Vagina (tissue), 2 donors: Measurements from ENCODE around the gene MTRF1. TPM values are rescaled to one million over a fixed set of nuclear protein-coding genes. Genes with fewer than 3 reads are reported as not detected.

Experiments
- DNase-seq, 2 donors: peaks; one replicate each; pipeline ENCODE4 v3.0.0-alpha.2; 2017; ENCODE audit errors: extremely low spot score in 2 of 2
- H3K27ac ChIP-seq: fragments of 200-600 bp; sonication (generic); one replicate; pipeline ENCODE4 v1.5.1; 2019
- H3K27me3 ChIP-seq: fragments of 200-600 bp; sonication (generic); one replicate; pipeline ENCODE4 v1.5.1; 2019
- H3K36me3 ChIP-seq, 2 donors: fragments of 200-600 bp; sonication (generic); one replicate each; pipeline ENCODE4 v1.5.1; 2017 to 2019
- H3K4me1 ChIP-seq: fragments of 200-600 bp; sonication (generic); one replicate; pipeline ENCODE4 v1.5.1; 2019
- H3K4me3 ChIP-seq, 2 donors: fragments of 200-600 bp; sonication (generic); 1 replicate in 1 of 2; 2 replicates in 1 of 2; pipeline ENCODE4 v1.5.1; 2016 to 2019
- H3K9me3 ChIP-seq: fragments of 200-600 bp; sonication (generic); one replicate; pipeline ENCODE4 v1.5.1; 2019
- CTCF ChIP-seq, 3 experiments: fragments of 450-650 bp in 2 of 3; fragments of 200-600 bp in 1 of 3; sonication (generic) in 1 of 3; IDR thresholded peaks; one replicate each; pipeline ENCODE4 v1.5.1; 2017 to 2019; ENCODE audit warnings: antibody characterized with exemption in 3 of 3, mild to moderate bottlenecking in 2 of 3, moderate library complexity in 2 of 3
- POLR2A ChIP-seq, 2 donors: fragments of 450-650 bp; IDR thresholded peaks; one replicate each; pipeline ENCODE4 v1.6.1; 2017; ENCODE audit warnings: antibody characterized with exemption in 2 of 2, mild to moderate bottlenecking in 2 of 2, moderate library complexity in 2 of 2
- POLR2AphosphoS5 ChIP-seq, 2 donors: sonication (generic); formaldehyde crosslinking; IDR thresholded peaks; one replicate each; pipeline ENCODE4 v1.9.0; 2017; ENCODE audit warnings: antibody characterized with exemption in 2 of 2, mild to moderate bottlenecking in 2 of 2, low read depth in 1 of 2; ENCODE audit not compliant: insufficient read depth in 1 of 2
- intact Hi-C: fragments of 100-400 bp; cut with DNase I; formaldehyde crosslinking; loops from one replicate; pipeline ENCODE4 v1.15.1; 2023
- total RNA-seq: library from RNA; depleted of rRNA; stranded (reverse); fragments of >200 nt; gene quantifications from one replicate; pipeline ENCODE4 v1.2.3, GENCODE V29; 2016

Gene MTRF1
- total RNA-seq, 1 donor from 2014 or later: 17.2 TPM

- Histone ChIP-seq H3K4me3 (no peak overlapping the region), H3K9me3 (peaks cover 5% of the 10 kb centered on the region), H3K27me3 (no peaks in the 10 kb centered on the region), H3K4me1 (no peaks in the 10 kb centered on the region), H3K36me3 (no peaks in the 10 kb centered on the region), H3K27ac (no peak overlapping the region)
- TF ChIP-seq CTCF (IDR thresholded peaks at IDR 0.05): no peak
- TF ChIP-seq POLR2A (IDR thresholded peaks at IDR 0.05): no peak
- TF ChIP-seq POLR2AphosphoS5 (IDR thresholded peaks at IDR 0.05; ENCODE audit: insufficient read depth in 1 of 2, low read depth in 1 of 2): no peak
- intact Hi-C loops: no loop called here
- DNase-seq: no peak
Observed at GRCh38 chr13:41206467-41206866, 56.9 kb downstream of the MTRF1 start.

- H3K27me3 ChIP-seq: no peaks in the 10 kb centered on the region
- intact Hi-C loops: no loop called here
- TF ChIP-seq POLR2AphosphoS5 (IDR thresholded peaks at IDR 0.05; ENCODE audit: insufficient read depth in 1 of 2, low read depth in 1 of 2) (no peak), POLR2A (IDR thresholded peaks at IDR 0.05) (no peak), CTCF (IDR thresholded peaks at IDR 0.05) (no peak)
- H3K4me1 ChIP-seq: no peaks in the 10 kb centered on the region
- H3K27ac ChIP-seq: no peak overlapping the region
- H3K9me3 ChIP-seq: no peaks in the 10 kb centered on the region
- H3K36me3 ChIP-seq: no peaks in the 10 kb centered on the region
- no peak for DNase-seq
- H3K4me3 ChIP-seq: no peak overlapping the region
Observed at GRCh38 chr13:41203810-41204209, 59.6 kb downstream of the MTRF1 start.

GRCh38 chr13:41200126-41200525, 63.2 kb downstream of the MTRF1 start:
- DNase-seq: no peak
- Histone ChIP-seq H3K36me3 (no peaks in the 10 kb centered on the region), H3K4me3 (no peak overlapping the region), H3K27ac (no peak overlapping the region), H3K4me1 (no peaks in the 10 kb centered on the region), H3K27me3 (no peaks in the 10 kb centered on the region), H3K9me3 (no peaks in the 10 kb centered on the region)
- TF ChIP-seq CTCF (IDR thresholded peaks at IDR 0.05) (no peak), POLR2A (IDR thresholded peaks at IDR 0.05) (no peak), POLR2AphosphoS5 (IDR thresholded peaks at IDR 0.05; ENCODE audit: insufficient read depth in 1 of 2, low read depth in 1 of 2) (no peak)
- intact Hi-C loops: no loop called here

GRCh38 chr13:41199526-41199925, 63.9 kb downstream of the MTRF1 start:
- no peak overlapping the region for H3K27ac ChIP-seq
- H3K4me3 ChIP-seq: no peak overlapping the region
- H3K4me1 ChIP-seq: no peaks in the 10 kb centered on the region
- H3K36me3 ChIP-seq: no peaks in the 10 kb centered on the region
- no peaks in the 10 kb centered on the region for H3K27me3 ChIP-seq
- TF ChIP-seq POLR2AphosphoS5 (IDR thresholded peaks at IDR 0.05; ENCODE audit: insufficient read depth in 1 of 2, low read depth in 1 of 2) (no peak), POLR2A (IDR thresholded peaks at IDR 0.05) (no peak), CTCF (IDR thresholded peaks at IDR 0.05) (no peak)
- intact Hi-C loops: loop anchor here (10.0 kb wide), 1 partner anchor 65 kb away; the partner anchor contains the start of gene KBTBD6
- no peak for DNase-seq
- no peaks in the 10 kb centered on the region for H3K9me3 ChIP-seq

- H3K4me3 ChIP-seq: no peak overlapping the region
- H3K9me3 ChIP-seq: no peaks in the 10 kb centered on the region
- TF ChIP-seq POLR2AphosphoS5 (IDR thresholded peaks at IDR 0.05; ENCODE audit: insufficient read depth in 1 of 2, low read depth in 1 of 2) (no peak), POLR2A (IDR thresholded peaks at IDR 0.05) (no peak), CTCF (IDR thresholded peaks at IDR 0.05) (no peak)
- H3K4me1 ChIP-seq: no peaks in the 10 kb centered on the region
- no peak overlapping the region for H3K27ac ChIP-seq
- no peak for DNase-seq
- H3K27me3 ChIP-seq: no peaks in the 10 kb centered on the region
- intact Hi-C loops: loop anchor here (10.0 kb wide), 1 partner anchor 64 kb away; the partner anchor contains the start of gene KBTBD6
- H3K36me3 ChIP-seq: no peaks in the 10 kb centered on the region
Observed at GRCh38 chr13:41199079-41199478, 64.3 kb downstream of the MTRF1 start.
